Gastroesophageal sphincter (tissue), 3 donors: Measurements from ENCODE around the gene MTCL1.
"Not testable (repeated sequence)": the region's sequence is repeated elsewhere in the genome, so short reads cannot be mapped to it uniquely, and the experiment has no call there.

Experiments
- CTCF ChIP-seq, 4 experiments: fragments of 200-600 bp in 2 of 4; fragments of 450-650 bp in 2 of 4; sonication (generic) in 1 of 4; IDR thresholded peaks; one replicate each; pipeline ENCODE4 v1.5.1; 2017 to 2019; ENCODE audit warnings: antibody characterized with exemption in 4 of 4, mild to moderate bottlenecking in 2 of 4, moderate library complexity in 2 of 4
- EP300 ChIP-seq: sonication (generic); formaldehyde crosslinking; IDR thresholded peaks from one replicate; pipeline ENCODE4 v1.6.1; 2017; ENCODE audit warnings: antibody characterized with exemption, mild to moderate bottlenecking
- POLR2AphosphoS5 ChIP-seq: sonication (generic); formaldehyde crosslinking; IDR thresholded peaks from one replicate; pipeline ENCODE4 v1.6.1; 2017; ENCODE audit warnings: antibody characterized with exemption

- not testable (repeated sequence) for TF ChIP-seq POLR2AphosphoS5; CTCF (IDR thresholded peaks at IDR 0.05); EP300
Observed at GRCh38 chr18:8761535-8761934, 56.2 kb downstream of the MTCL1 start.
